ENCODE data around the gene EZH1.
"Not testable (repeated sequence)": the region's sequence is repeated elsewhere in the genome, so short reads cannot be mapped to it uniquely, and the experiment has no call there.

The EZH1 gene

GRCh38 chr17:42773290-42774035 is 28.6 kb upstream of the EZH1 start, which contains the start of gene VPS25:
TSS of gene VPS25 (plus strand) at chr17:42773449. CDS start at chr17:42773476, 27 bp downstream.
- peak; percentile 31 for TF ChIP-seq CTCF (IDR thresholded peaks at IDR 0.05; ENCODE audit: low read depth, low read length)
- in situ Hi-C loops (cut with HindIII; ENCODE audit: low sequenced_read_pairs) = no loop called here
- H3K4me3 ChIP-seq (ENCODE audit: low read depth, low read length) = peak within 1 kb of the TSS; percentile 83
- DNase-seq (ENCODE audit: low read depth, low spot score) = peak; percentile 86

- TF ChIP-seq CTCF (IDR thresholded peaks at IDR 0.05; ENCODE audit: low read depth, low read length) = no peak
- H3K4me3 ChIP-seq (ENCODE audit: low read depth, low read length) = peak overlapping the region; percentile 83
- in situ Hi-C loops (cut with HindIII; ENCODE audit: low sequenced_read_pairs) = no loop called here
- DNase-seq (ENCODE audit: low read depth, low spot score) = no peak
Observed at GRCh38 chr17:42772945-42773289, 28.1 kb upstream of the EZH1 start.

- H3K4me3 ChIP-seq (ENCODE audit: low read depth, low read length); DNase-seq (ENCODE audit: low read depth, low spot score); in situ Hi-C loops (cut with HindIII; ENCODE audit: low sequenced_read_pairs): not testable (repeated sequence)
Observed at GRCh38 chr17:42769964-42770363, 25.1 kb upstream of the EZH1 start.

GRCh38 chr17:42768006-42768405 is 23.2 kb upstream of the EZH1 start:
- in situ Hi-C loops (cut with HindIII; ENCODE audit: low sequenced_read_pairs); DNase-seq (ENCODE audit: low read depth, low spot score); H3K4me3 ChIP-seq (ENCODE audit: low read depth, low read length): not testable (repeated sequence)

GRCh38 chr17:42767512-42767911 is 22.7 kb upstream of the EZH1 start:
- no peak overlapping the region for H3K4me3 ChIP-seq (ENCODE audit: low read depth, low read length)
- in situ Hi-C loops (cut with HindIII; ENCODE audit: low sequenced_read_pairs) = no loop called here
- TF ChIP-seq CTCF (IDR thresholded peaks at IDR 0.05; ENCODE audit: low read depth, low read length) = no peak
- no peak for DNase-seq (ENCODE audit: low read depth, low spot score)

- no peak for TF ChIP-seq CTCF (IDR thresholded peaks at IDR 0.05; ENCODE audit: low read depth, low read length)
Observed at GRCh38 chr17:42766124-42766523, 21.3 kb upstream of the EZH1 start.

GRCh38 chr17:42761638-42762037 is 16.8 kb upstream of the EZH1 start:
- no peak for TF ChIP-seq CTCF (IDR thresholded peaks at IDR 0.05; ENCODE audit: low read depth, low read length)
- DNase-seq (ENCODE audit: low read depth, low spot score) = no peak
- in situ Hi-C loops (cut with HindIII; ENCODE audit: low sequenced_read_pairs) = no loop called here
- H3K4me3 ChIP-seq (ENCODE audit: low read depth, low read length) = peak overlapping the region; percentile 28

More at GRCh38 chr17:42766124-42766523, 21.3 kb upstream of the EZH1 start:
- DNase-seq (ENCODE audit: low read depth, low spot score) = no peak
- in situ Hi-C loops (cut with HindIII; ENCODE audit: low sequenced_read_pairs) = no loop called here
- H3K4me3 ChIP-seq (ENCODE audit: low read depth, low read length) = no peak overlapping the region
